ENCODE measurements around the gene SLC9A3. TPM values are rescaled to one million over a fixed set of nuclear protein-coding genes. Genes with fewer than 3 reads are reported as not detected.
A peak's percentile ranks its signal among the peaks of the same experiment; 100 is the strongest.

SLC9A3 gene
- total RNA-seq, 1 donor from 2014 or later, result 2.4 TPM

- DNase-seq (ENCODE audit: low spot score), result no peak
These were observed 91.9 kb downstream of the SLC9A3 start for GRCh38 chr5:432201-432927.

GRCh38 chr5:431711-432050 is 92.6 kb downstream of the SLC9A3 start:
- no peak for DNase-seq (ENCODE audit: low spot score)

GRCh38 chr5:431001-431710 is 93.1 kb downstream of the SLC9A3 start:
- no peak for DNase-seq (ENCODE audit: low spot score)

- no peak for DNase-seq (ENCODE audit: low spot score)
These were observed 93.9 kb downstream of the SLC9A3 start for GRCh38 chr5:430214-430925.

- peak; percentile 51 for DNase-seq (ENCODE audit: low spot score)
These were observed 94.6 kb downstream of the SLC9A3 start for GRCh38 chr5:429453-430188.

GRCh38 chr5:428754-429452 is 95.3 kb downstream of the SLC9A3 start:
- DNase-seq (ENCODE audit: low spot score), result no peak

- no peak for DNase-seq (ENCODE audit: low spot score)
These were observed 96.0 kb downstream of the SLC9A3 start for GRCh38 chr5:428219-428618.

- DNase-seq (ENCODE audit: low spot score), result no peak
These were observed 96.7 kb downstream of the SLC9A3 start for GRCh38 chr5:427415-428087.

- DNase-seq (ENCODE audit: low spot score), result no peak
These were observed 97.8 kb downstream of the SLC9A3 start for GRCh38 chr5:426392-426976.

GRCh38 chr5:425714-426113 is 98.5 kb downstream of the SLC9A3 start:
- DNase-seq (ENCODE audit: low spot score), result peak; percentile 46

GRCh38 chr5:424301-425110 is 99.7 kb downstream of the SLC9A3 start:
- no peak for DNase-seq (ENCODE audit: low spot score)

GRCh38 chr5:423626-424261 is 100.5 kb downstream of the SLC9A3 start:
- no peak for DNase-seq (ENCODE audit: low spot score)

GRCh38 chr5:423233-423565 is 101.0 kb downstream of the SLC9A3 start:
- no peak for DNase-seq (ENCODE audit: low spot score)

- no peak for DNase-seq (ENCODE audit: low spot score)
These were observed 101.7 kb downstream of the SLC9A3 start for GRCh38 chr5:422323-423232.

- no peak for DNase-seq (ENCODE audit: low spot score)
These were observed 102.3 kb downstream of the SLC9A3 start for GRCh38 chr5:421901-422300.

- DNase-seq (ENCODE audit: low spot score), result no peak
These were observed 102.9 kb downstream of the SLC9A3 start for GRCh38 chr5:421287-421880.

GRCh38 chr5:420632-421286 is 103.5 kb downstream of the SLC9A3 start:
- DNase-seq (ENCODE audit: low spot score), result no peak
